GM18517 (cell line): ENCODE results near the gene TOMT.

Source experiments
- ATAC-seq: cut with Tn5 transposase; IDR thresholded peaks from one replicate; pipeline ENCODE4 v1.9.1; 2021; ENCODE audit warnings: mild to moderate bottlenecking, moderate library complexity; ENCODE audit not compliant: unreplicated experiment

TOMT gene

DNA sequence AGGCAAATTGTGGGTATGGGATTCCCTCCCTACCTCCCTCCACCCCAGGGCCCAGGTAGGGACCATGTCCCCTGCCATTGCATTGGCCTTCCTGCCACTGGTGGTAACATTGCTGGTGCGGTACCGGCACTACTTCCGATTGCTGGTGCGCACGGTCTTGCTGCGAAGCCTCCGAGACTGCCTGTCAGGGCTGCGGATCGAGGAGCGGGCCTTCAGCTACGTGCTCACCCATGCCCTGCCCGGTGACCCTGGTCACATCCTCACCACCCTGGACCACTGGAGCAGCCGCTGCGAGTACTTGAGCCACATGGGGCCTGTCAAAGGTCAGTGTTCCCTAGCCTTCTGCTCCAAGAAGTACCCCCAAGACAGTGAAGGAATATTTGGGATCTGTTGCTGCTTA lies at the start of gene TOMT:
TOMT (plus strand) TSS at position 37 of the 400 bp plus-strand sequence; CDS start at position 65, 28 bp downstream.
- no peak for ATAC-seq

GRCh38 chr11:72058416-72059034 lies 47.2 kb upstream of the TOMT start:
- no peak for ATAC-seq

GRCh38 chr11:72061739-72062396 lies 43.9 kb upstream of the TOMT start:
- ATAC-seq, result no peak

GRCh38 chr11:72066855-72067254 lies 38.9 kb upstream of the TOMT start:
- ATAC-seq, result no peak

GRCh38 chr11:72067266-72067665 lies 38.5 kb upstream of the TOMT start:
- ATAC-seq, result no peak

DNA sequence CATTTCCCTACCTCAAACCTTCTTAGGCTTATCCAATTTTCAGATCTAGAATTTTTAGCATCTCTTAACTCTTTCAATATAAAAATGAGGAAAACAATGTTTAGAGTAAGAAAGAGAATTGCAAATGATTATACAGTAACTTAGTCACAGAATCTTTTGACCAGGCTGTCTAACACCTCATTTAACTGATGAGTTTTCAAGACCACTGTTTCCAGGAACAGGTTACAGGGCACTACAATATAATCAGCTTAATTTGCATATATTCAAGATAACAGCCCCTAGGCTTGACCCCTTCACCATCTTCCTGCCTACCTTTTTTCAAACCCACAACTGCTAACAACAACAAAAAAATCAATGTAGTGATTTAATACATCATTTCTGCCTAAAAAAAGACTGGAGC lies 38.0 kb upstream of the TOMT start:
- no peak for ATAC-seq

GRCh38 chr11:72069200-72069599 lies 36.5 kb upstream of the TOMT start:
- no peak for ATAC-seq

- no peak for ATAC-seq
Observed at GRCh38 chr11:72069787-72070251, 35.9 kb upstream of the TOMT start.

- ATAC-seq, result no peak
Observed at GRCh38 chr11:72070491-72070890, 35.2 kb upstream of the TOMT start.

DNA sequence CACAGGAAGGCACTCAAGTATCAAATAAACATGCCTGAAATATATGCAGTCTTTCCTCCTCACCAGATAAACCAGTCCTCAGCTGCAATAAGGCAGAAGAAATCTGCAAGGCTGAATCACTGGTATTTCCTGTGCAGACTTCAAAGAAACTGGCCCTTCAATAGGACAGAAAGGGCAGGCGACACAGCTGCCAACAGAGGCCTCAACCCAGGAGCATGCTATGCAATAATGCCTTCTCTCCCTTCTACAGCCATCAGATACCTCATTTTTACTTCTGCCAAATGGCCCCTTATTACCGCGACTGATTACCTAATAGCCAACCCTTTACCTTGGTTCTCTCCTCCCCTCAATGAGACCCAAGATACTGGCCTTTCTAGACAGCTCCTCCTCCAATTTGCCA lies 33.4 kb upstream of the TOMT start:
- no peak for ATAC-seq

DNA sequence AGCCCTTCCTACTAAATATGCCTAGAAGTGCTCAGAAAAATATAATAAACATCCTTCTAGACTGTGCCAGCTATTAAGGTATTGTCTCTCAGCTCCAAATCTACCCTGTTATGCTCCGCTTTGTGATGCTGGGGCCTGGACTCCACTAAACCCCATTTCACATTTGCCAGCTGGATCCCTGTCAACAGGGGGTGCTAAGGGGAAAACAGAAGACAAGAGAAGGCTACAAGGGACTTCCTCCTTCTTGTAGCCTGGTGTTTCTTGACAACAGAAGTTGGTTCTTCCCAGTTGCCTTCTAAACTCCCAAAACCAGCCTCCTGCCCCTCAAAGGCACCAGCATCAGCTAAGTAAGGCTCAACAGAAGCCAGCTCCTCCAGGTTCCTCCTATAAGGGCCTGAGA lies 30.6 kb upstream of the TOMT start:
- no peak for ATAC-seq

DNA sequence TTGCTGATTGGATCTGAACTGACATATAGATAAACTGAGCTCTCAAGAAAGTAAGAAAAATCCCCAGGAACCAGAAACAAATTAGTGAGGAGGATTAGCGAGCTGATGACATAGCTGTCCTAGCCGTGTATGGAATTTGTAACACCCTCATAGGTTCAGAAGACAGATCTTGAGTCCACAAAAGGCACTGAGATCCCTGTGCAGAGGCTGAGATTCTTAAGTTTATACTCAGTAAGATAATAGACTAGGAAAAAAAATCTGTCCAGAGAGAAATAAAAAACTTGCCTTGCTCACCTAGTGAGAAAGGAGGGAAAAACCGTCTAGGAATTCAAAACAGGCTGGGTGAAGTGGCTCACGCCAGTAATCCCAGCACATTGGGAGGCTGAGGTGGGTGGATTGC lies 30.0 kb upstream of the TOMT start:
- ATAC-seq, result no peak

DNA sequence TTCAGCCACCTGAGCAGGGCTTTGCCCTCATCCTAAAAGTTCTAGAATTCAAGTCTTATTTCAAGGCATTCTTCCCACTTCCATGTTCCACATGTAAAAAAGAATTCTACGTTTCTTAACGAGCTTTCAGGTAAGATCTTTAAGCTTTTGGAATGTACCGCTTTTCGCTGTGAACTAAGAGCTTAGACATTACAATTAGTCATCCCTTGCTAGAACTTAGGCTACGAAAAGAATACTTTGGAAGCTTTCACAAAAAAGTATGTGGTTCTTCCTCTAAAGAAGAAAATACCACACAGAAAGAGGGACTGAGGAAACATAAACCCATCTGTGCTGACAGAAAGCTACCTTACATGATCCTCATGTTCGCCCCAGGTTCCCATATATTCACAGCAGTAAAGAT lies 27.2 kb upstream of the TOMT start:
- no peak for ATAC-seq

- ATAC-seq, result no peak
Observed at GRCh38 chr11:72079819-72080325, 25.9 kb upstream of the TOMT start.

- ATAC-seq, result peak; percentile 94
Observed at GRCh38 chr11:72080326-72081183, 25.2 kb upstream of the TOMT start, which contains the start of the genes LRRC51 and NUMA1. Gene LRRC51, plus strand, starts transcription at chr11:72080850. Its CDS starts 8,234 bp downstream, at chr11:72089084. Gene NUMA1, minus strand, starts transcription at chr11:72080542. Its CDS starts 44,599 bp downstream, at chr11:72035943.

- no peak for ATAC-seq
Observed at GRCh38 chr11:72081184-72081644, 24.5 kb upstream of the TOMT start.

DNA sequence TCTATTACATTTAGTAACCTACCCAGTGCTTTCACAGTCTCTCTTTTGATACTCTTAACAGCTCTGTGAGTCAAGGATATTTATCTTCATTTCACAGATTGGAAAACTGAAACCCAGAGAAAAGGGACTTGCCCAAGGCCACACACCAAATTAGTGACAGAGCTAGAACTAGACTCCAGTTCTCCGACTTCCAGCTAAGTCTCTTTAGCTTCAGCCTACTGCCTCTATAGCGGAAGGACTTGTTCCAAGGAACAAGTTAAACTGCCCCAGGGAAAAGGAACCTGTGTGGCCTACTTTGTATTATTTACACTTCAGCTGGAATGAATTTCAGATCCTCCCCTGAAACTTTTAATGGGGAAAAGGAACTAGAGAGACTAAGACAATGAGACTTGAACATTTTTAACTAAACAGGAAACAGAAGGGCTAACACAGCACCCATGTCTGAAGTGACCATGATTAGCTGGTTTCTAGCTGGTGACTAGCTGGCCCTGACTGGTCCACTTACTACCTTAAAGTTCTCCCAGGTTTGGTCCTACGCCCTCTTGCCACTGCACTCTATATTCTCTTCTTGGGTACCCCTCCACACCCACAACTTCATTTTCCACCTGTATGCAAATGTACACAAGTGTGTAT lies 23.8 kb upstream of the TOMT start:
- ATAC-seq, result no peak

DNA sequence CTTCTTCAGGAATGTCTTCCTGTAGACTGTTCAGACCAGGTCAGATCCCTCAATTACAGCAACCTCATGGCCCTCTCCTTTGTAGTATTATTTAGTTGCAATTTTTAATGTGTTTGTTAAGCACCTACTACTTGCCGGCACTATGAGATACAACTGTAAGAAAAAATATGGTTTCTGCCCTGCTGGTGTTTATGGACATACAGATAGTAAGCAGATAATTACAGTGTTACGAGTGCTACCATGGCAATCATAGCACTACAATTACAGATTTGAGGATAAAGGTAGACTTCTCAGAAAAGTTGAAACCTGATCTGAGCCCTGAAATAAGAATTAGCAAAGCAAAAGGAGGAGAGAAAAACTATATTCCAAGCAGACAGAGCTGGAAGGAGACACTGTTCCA lies 22.3 kb upstream of the TOMT start:
- no peak for ATAC-seq

GRCh38 chr11:72084076-72084475 lies 21.6 kb upstream of the TOMT start:
- no peak for ATAC-seq

GRCh38 chr11:72084965-72085364 lies 20.8 kb upstream of the TOMT start:
- ATAC-seq, result no peak
